HepG2 (cell line): Measurements from ENCODE around the gene RAB3B. TPM values are rescaled to one million over a fixed set of nuclear protein-coding genes. Genes with fewer than 3 reads are reported as not detected.

Source experiments
- ATAC-seq: fragments of 200-7000 bp; cut with Tn5 transposase; 3 replicates; pipeline ENCODE4 v1.9.1; 2020; ENCODE audit warnings: mild to moderate bottlenecking, moderate library complexity
- BruUV-seq: library from RNA; stranded (reverse); fragments of 400-500 nt; replicated peaks from 2 replicates; lab custom pipeline; 2021; lab: Mats Ljungman, UMichigan
- CTCF ChIA-PET: fragments of 300-600 bp; formaldehyde crosslinking; extraction: SDS; loops from one replicate; lab custom pipeline; 2021; ENCODE audit warnings: low total read pairs, inconsistent platforms, low intra/inter-chr PET ratio; lab: Yijun Ruan, JAX
- POLR2A ChIA-PET: fragments of 350-600 bp; sonication (Branson Sonifier 250); formaldehyde crosslinking; loops from one replicate; lab custom pipeline; 2020; ENCODE audit warnings: antibody characterized with exemption, inconsistent platforms; lab: Yijun Ruan, JAX
- DNase-seq: peaks from one replicate; pipeline ENCODE4 v3.0.0-alpha.2; 2015; ENCODE audit warnings: low spot score
- FAIRE-seq: peaks from 3 replicates; lab custom pipeline; 2011; peaks lifted over from hg19 to GRCh38; lab: Jason Lieb, UNC
- H2AFZ ChIP-seq: one replicate; pipeline ENCODE4 v1.6.1; 2011; ENCODE audit warnings: low read length, inconsistent platforms
- H3K27ac ChIP-seq: fragments of 300-600 bp; 3 replicates; pipeline ENCODE4 v1.8.0; 2011; ENCODE audit warnings: mixed run types, mild to moderate bottlenecking, mixed read lengths, low read length, inconsistent platforms; ENCODE audit not compliant: insufficient read depth; ENCODE audit errors: extremely low read length
- H3K27me3 ChIP-seq, 2 experiments: fragments of 200-600 bp in 1 of 2; 2 replicates in 1 of 2; 3 replicates in 1 of 2; pipeline versions ENCODE4 v1.6.0 to v1.8.0; 2011; ENCODE audit warnings: low read length in 2 of 2, mild to moderate bottlenecking in 2 of 2, moderate library complexity in 2 of 2, inconsistent platforms in 1 of 2; ENCODE audit not compliant: insufficient read depth in 2 of 2, control insufficient read depth in 1 of 2
- H3K36me3 ChIP-seq, 2 experiments: fragments of 200-600 bp in 1 of 2; replicated peaks in 1 of 2; 2 replicates in 1 of 2; 3 replicates in 1 of 2; pipeline versions ENCODE4 v1.5.1 to v1.8.0; 2011; ENCODE audit warnings: low read length in 2 of 2, inconsistent platforms in 1 of 2; ENCODE audit not compliant: insufficient read depth in 2 of 2, control insufficient read depth in 1 of 2
- H3K4me1 ChIP-seq: 2 replicates; pipeline ENCODE4 v1.5.1; 2012; ENCODE audit warnings: low read length, inconsistent platforms; ENCODE audit not compliant: insufficient read depth
- H3K4me2 ChIP-seq: 2 replicates; pipeline ENCODE4 v1.6.0; 2011; ENCODE audit warnings: low read depth, low read length, inconsistent platforms
- H3K4me3 ChIP-seq, 3 experiments: fragments of 200-600 bp in 1 of 3; sonication (generic), shearing (Covaris generic) in 1 of 3; replicated peaks in 1 of 3; 2 replicates each; pipeline ENCODE4 v1.5.1; 2011 to 2016; ENCODE audit warnings: low read length in 3 of 3, inconsistent platforms in 2 of 3, low read depth in 2 of 3, mild to moderate bottlenecking in 2 of 3, control low read depth in 1 of 3, mixed read lengths in 1 of 3; ENCODE audit not compliant: insufficient read depth in 1 of 3
- H3K79me2 ChIP-seq: one replicate; pipeline ENCODE4 v1.6.1; 2011; ENCODE audit warnings: low read length, inconsistent platforms; ENCODE audit not compliant: insufficient read depth
- H3K9ac ChIP-seq: 2 replicates; pipeline ENCODE4 v1.6.0; 2011; ENCODE audit warnings: mild to moderate bottlenecking, low read depth, low read length, inconsistent platforms; ENCODE audit not compliant: insufficient read depth
- H3K9me3 ChIP-seq: 2 replicates; pipeline ENCODE4 v1.5.1; 2012; ENCODE audit warnings: mild to moderate bottlenecking, low read length
- H4K20me1 ChIP-seq: 2 replicates; pipeline ENCODE4 v1.6.0; 2011; ENCODE audit warnings: inconsistent platforms, mild to moderate bottlenecking, low read length, moderate library complexity; ENCODE audit not compliant: insufficient read depth
- CREB1 ChIP-seq, 2 experiments: fragments of 450-650 bp in 1 of 2; IDR thresholded peaks; 2 replicates each; pipeline ENCODE4 v1.6.1; 2016 to 2017; ENCODE audit warnings: control low read depth in 1 of 2, mild to moderate bottlenecking in 1 of 2, missing compliant biosample characterization in 1 of 2, missing genetic modification characterization in 1 of 2
- KAT7 ChIP-seq: IDR thresholded peaks from 2 replicates; pipeline ENCODE4 v1.6.1; 2018; ENCODE audit warnings: borderline replicate concordance, missing compliant biosample characterization
- MED13 ChIP-seq: sonication (generic); formaldehyde crosslinking; IDR thresholded peaks from 2 replicates; pipeline ENCODE4 v1.5.0; 2020; ENCODE audit warnings: missing genetic modification reagents
- PCBP1 ChIP-seq: fragments of 200-400 bp; formaldehyde crosslinking; IDR thresholded peaks from 2 replicates; pipeline ENCODE4 v1.6.1; 2017; ENCODE audit warnings: mild to moderate bottlenecking, low read depth, low read length, borderline replicate concordance
- RFXANK ChIP-seq: IDR thresholded peaks from 2 replicates; pipeline ENCODE4 v1.6.1; 2016
- SIN3B ChIP-seq: fragments of 150-350 bp; IDR thresholded peaks from 2 replicates; pipeline ENCODE4 v1.6.1; 2014; ENCODE audit warnings: low read length
- STAT5B ChIP-seq: sonication (generic); formaldehyde crosslinking; IDR thresholded peaks from 2 replicates; pipeline ENCODE4 v1.4.0; 2020; ENCODE audit warnings: missing genetic modification reagents
- ZFP36L2 ChIP-seq: sonication (generic); formaldehyde crosslinking; IDR thresholded peaks from 2 replicates; pipeline ENCODE4 v1.4.0; 2020; ENCODE audit warnings: missing genetic modification reagents
- ZNF33A ChIP-seq: sonication (generic); formaldehyde crosslinking; IDR thresholded peaks from 2 replicates; pipeline ENCODE4 v1.5.1; 2020; ENCODE audit warnings: missing genetic modification reagents, mild to moderate bottlenecking, moderate library complexity, borderline replicate concordance
- WGBS: methylation state at CpG from one replicate; pipeline ENCODE4 v1.1.6; 2017; ENCODE audit warnings: low lambda C conversion rate; 5-methylcytosine and 5-hydroxymethylcytosine counted together
- in situ Hi-C: cut with HindIII; loops from 2 replicates; pipeline ENCODE4 v1.10.0; 2017; ENCODE audit warnings: low pct_unique_long_range_greater_than_20kb; ENCODE audit not compliant: extremely low pct_ligation_motif_present
- intact Hi-C: fragments of 100-400 bp; cut with micrococcal nuclease; formaldehyde crosslinking; loops from one replicate; pipeline ENCODE4 v1.10.0; 2022; ENCODE audit not compliant: unreplicated experiment
- polyA plus RNA-seq, 8 experiments: library from polyadenylated mRNA; depleted of rRNA in 3 of 8; stranded (reverse) in 7 of 8; unstranded in 1 of 8; fragments of >200 nt; fragmentation: Illumina TruSeq in 4 of 8; extraction: Trizol in 4 of 8; gene quantifications; 2 replicates each; pipeline versions ENCODE4 v1.2.1 to v1.2.3, GENCODE V29; 2011 to 2016; ENCODE audit warnings: low read depth in 4 of 8, missing spikeins in 1 of 8, mixed read lengths in 1 of 8; ENCODE audit not compliant: insufficient read depth in 1 of 8
- total RNA-seq, 5 experiments: library from RNA; depleted of rRNA; stranded (reverse); fragments of >200 nt; fragmentation: Illumina TruSeq; extraction: Trizol; gene quantifications; 2 replicates each; pipeline ENCODE4 v1.2.3, GENCODE V29; 2016; ENCODE audit warnings: low read depth in 1 of 5
- TF ChIP-seq, protein P1 (sequence below): sonication (generic); formaldehyde crosslinking; IDR thresholded peaks from 2 replicates; pipeline ENCODE4 v1.5.0; 2020; ENCODE audit warnings: missing genetic modification reagents
- TF ChIP-seq, protein P2 (sequence below): sonication (generic); formaldehyde crosslinking; conservative IDR thresholded peaks from 2 replicates; pipeline ENCODE4 v1.4.0; 2020; ENCODE audit warnings: missing genetic modification reagents
- TF ChIP-seq, protein P3 (sequence below): conservative IDR thresholded peaks from 2 replicates; pipeline ENCODE4 v1.6.1; 2018; ENCODE audit warnings: missing genetic modification reagents
- TF ChIP-seq, protein P4 (sequence below): sonication (generic); formaldehyde crosslinking; IDR thresholded peaks from 2 replicates; pipeline ENCODE4 v1.5.0; 2020; ENCODE audit warnings: missing genetic modification reagents

Gene RAB3B
- total and polyA plus RNA-seq, 2 of the 13 experiments (the other 11 are each of a cell fraction or from before 2014, with no cell fraction given), result 1.0 to 1.2 TPM

DNA sequence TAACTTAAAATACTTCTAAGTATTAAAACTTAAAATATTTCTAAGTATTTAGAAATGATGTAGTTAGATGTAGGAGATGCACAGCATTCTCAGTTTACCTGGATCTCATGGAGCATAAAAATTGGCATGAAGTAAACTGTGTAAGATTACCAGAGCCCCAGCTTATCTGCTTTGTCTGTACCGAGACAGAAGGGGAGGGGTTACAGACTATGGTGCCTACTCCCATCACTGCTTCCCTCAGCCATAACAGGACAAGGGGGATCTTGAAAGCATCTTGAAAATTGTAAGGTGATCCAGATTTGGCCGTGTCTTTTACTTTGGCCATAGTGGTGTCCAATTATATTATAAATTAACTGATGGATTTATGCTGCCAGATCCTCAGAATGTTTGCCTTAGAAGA is 130.8 kb downstream of the RAB3B start:
- Histone ChIP-seq H2AFZ (no peak overlapping the region), H3K9me3 (no peaks in the 10 kb centered on the region), H3K4me1 (no peaks in the 10 kb centered on the region), H3K27me3 (no peaks in the 10 kb centered on the region), H4K20me1 (no peaks in the 10 kb centered on the region), H3K4me3 (no peak overlapping the region), H3K4me2 (no peak overlapping the region), H3K9ac (no peak overlapping the region), H3K36me3 (peaks cover 0 to 12% of the 10 kb centered on the region in 2 experiments; a peak in 3 of 5 replicates), H3K79me2 (peaks cover 13% of the 10 kb centered on the region), H3K27ac (no peak overlapping the region)
- BruUV-seq, result no TSS peak
- FAIRE-seq (no peak), ATAC-seq (no peak), DNase-seq (no peak)
- 89% methylated on average over 2 of the region's 2 CpGs for WGBS
- ChIA-PET CTCF (no interaction called here), POLR2A (no interaction called here)
- in situ Hi-C loops, result no loop called here
- intact Hi-C loops, result no loop called here
- TF ChIP-seq CREB1 (IDR thresholded peaks at IDR 0.05), result no peak
- TF ChIP-seq CREB1 (CRISPR knock-in tag; IDR thresholded peaks at IDR 0.05), result no peak
- TF ChIP-seq PCBP1, result no peak
- no peak for TF ChIP-seq ZFP36L2
- no peak for TF ChIP-seq RFXANK (CRISPR knock-in tag)
- TF ChIP-seq, protein P1, sequence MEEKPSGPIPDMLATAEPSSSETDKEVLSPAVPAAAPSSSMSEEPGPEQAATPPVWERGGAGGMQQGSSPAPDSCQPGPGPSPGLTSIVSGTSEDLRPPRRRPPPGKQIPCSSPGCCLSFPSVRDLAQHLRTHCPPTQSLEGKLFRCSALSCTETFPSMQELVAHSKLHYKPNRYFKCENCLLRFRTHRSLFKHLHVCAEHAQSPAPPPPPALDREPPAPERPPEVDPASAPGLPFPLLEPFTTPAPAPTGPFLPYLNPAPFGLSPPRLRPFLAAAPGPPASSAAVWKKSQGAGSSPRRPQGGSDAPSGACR (CRISPR knock-in tag), result no peak
- TF ChIP-seq KAT7 (CRISPR knock-in tag), result no peak
- TF ChIP-seq, protein P2, sequence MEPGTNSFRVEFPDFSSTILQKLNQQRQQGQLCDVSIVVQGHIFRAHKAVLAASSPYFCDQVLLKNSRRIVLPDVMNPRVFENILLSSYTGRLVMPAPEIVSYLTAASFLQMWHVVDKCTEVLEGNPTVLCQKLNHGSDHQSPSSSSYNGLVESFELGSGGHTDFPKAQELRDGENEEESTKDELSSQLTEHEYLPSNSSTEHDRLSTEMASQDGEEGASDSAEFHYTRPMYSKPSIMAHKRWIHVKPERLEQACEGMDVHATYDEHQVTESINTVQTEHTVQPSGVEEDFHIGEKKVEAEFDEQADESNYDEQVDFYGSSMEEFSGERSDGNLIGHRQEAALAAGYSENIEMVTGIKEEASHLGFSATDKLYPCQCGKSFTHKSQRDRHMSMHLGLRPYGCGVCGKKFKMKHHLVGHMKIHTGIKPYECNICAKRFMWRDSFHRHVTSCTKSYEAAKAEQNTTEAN (CRISPR knock-in tag), result no peak
- no peak for TF ChIP-seq ZNF33A
- TF ChIP-seq, protein P3, sequence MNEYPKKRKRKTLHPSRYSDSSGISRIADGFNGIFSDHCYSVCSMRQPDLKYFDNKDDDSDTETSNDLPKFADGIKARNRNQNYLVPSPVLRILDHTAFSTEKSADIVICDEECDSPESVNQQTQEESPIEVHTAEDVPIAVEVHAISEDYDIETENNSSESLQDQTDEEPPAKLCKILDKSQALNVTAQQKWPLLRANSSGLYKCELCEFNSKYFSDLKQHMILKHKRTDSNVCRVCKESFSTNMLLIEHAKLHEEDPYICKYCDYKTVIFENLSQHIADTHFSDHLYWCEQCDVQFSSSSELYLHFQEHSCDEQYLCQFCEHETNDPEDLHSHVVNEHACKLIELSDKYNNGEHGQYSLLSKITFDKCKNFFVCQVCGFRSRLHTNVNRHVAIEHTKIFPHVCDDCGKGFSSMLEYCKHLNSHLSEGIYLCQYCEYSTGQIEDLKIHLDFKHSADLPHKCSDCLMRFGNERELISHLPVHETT (CRISPR knock-in tag), result no peak
- TF ChIP-seq MED13, result no peak
- TF ChIP-seq, protein P4, sequence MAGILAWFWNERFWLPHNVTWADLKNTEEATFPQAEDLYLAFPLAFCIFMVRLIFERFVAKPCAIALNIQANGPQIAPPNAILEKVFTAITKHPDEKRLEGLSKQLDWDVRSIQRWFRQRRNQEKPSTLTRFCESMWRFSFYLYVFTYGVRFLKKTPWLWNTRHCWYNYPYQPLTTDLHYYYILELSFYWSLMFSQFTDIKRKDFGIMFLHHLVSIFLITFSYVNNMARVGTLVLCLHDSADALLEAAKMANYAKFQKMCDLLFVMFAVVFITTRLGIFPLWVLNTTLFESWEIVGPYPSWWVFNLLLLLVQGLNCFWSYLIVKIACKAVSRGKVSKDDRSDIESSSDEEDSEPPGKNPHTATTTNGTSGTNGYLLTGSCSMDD, result no peak
- TF ChIP-seq SIN3B, result no peak
- no peak for TF ChIP-seq STAT5B
